ENCODE measurements around the gene CIDEA.

- TF ChIP-seq, protein P1, sequence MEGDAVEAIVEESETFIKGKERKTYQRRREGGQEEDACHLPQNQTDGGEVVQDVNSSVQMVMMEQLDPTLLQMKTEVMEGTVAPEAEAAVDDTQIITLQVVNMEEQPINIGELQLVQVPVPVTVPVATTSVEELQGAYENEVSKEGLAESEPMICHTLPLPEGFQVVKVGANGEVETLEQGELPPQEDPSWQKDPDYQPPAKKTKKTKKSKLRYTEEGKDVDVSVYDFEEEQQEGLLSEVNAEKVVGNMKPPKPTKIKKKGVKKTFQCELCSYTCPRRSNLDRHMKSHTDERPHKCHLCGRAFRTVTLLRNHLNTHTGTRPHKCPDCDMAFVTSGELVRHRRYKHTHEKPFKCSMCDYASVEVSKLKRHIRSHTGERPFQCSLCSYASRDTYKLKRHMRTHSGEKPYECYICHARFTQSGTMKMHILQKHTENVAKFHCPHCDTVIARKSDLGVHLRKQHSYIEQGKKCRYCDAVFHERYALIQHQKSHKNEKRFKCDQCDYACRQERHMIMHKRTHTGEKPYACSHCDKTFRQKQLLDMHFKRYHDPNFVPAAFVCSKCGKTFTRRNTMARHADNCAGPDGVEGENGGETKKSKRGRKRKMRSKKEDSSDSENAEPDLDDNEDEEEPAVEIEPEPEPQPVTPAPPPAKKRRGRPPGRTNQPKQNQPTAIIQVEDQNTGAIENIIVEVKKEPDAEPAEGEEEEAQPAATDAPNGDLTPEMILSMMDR (IDR thresholded peaks at IDR 0.05), result no peak
- no peak for TF ChIP-seq EP300 (IDR thresholded peaks at IDR 0.05)
- TF ChIP-seq POLR2AphosphoS5 (IDR thresholded peaks at IDR 0.05), result no peak
Observed at GRCh38 chr18:12290086-12290485, 35.9 kb downstream of the CIDEA start.

Data from gastroesophageal sphincter (tissue), 3 donors.